ENCODE measurements around the gene EPHA6. TPM values are rescaled to one million over a fixed set of nuclear protein-coding genes. Genes with fewer than 3 reads are reported as not detected.
"Not testable (repeated sequence)": the region's sequence is repeated elsewhere in the genome, so short reads cannot be mapped to it uniquely, and the experiment has no call there.

The EPHA6 gene
- total and polyA plus RNA-seq, 9 donors = 2.0 to 20.9 (median 9.2) TPM

DNA sequence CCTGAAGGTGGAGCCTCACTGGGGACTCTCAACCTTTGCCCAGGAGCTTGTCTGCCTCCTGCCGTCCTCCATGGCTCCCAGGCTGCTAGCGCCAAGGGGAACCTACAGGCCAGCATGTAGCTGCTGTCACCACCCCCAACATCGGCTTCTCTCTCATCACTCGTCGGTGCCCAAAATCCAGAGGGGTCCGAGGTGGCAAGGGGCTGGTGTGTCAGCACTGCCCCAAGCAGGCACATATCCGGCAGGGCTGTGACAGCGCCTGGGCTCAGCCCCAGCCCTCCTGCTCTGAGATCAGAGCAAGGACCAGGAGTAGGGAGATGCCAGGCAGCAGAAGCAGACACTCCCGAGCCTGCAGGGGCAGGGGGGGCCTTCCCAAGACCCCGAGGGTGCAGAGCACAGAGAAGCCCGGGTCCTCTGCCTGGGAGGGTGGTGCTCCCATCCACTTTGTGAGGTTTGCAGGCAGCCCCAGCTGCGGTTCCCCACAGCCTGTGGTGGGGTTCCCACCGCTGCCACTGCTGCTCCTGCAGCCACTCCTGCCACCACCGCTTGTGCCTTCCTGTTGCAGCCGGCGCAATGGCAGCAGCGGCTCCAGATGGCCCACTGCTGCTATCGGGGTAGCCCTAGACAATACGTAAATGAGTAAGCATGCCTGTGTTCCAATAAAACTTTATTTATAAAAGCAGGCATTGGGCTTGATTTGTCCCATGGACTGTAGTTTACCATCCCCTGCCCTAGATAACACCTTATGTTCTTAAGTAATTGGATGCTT lies 451.0 kb downstream of the EPHA6 start:
- H3K4me3 ChIP-seq = no peak overlapping the region
- TF ChIP-seq POLR2A (IDR thresholded peaks at IDR 0.05) = no peak
- TF ChIP-seq, protein P1, sequence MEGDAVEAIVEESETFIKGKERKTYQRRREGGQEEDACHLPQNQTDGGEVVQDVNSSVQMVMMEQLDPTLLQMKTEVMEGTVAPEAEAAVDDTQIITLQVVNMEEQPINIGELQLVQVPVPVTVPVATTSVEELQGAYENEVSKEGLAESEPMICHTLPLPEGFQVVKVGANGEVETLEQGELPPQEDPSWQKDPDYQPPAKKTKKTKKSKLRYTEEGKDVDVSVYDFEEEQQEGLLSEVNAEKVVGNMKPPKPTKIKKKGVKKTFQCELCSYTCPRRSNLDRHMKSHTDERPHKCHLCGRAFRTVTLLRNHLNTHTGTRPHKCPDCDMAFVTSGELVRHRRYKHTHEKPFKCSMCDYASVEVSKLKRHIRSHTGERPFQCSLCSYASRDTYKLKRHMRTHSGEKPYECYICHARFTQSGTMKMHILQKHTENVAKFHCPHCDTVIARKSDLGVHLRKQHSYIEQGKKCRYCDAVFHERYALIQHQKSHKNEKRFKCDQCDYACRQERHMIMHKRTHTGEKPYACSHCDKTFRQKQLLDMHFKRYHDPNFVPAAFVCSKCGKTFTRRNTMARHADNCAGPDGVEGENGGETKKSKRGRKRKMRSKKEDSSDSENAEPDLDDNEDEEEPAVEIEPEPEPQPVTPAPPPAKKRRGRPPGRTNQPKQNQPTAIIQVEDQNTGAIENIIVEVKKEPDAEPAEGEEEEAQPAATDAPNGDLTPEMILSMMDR (IDR thresholded peaks at IDR 0.05) = no peak
- TF ChIP-seq EP300 (IDR thresholded peaks at IDR 0.05) = no peak
- intact Hi-C loops (cut with DNase I) = no loop called here
- no peak overlapping the region for H3K27ac ChIP-seq
- no peaks in the 10 kb centered on the region for H3K9me3 ChIP-seq
- H3K36me3 ChIP-seq = no peaks in the 10 kb centered on the region
- no peaks in the 10 kb centered on the region for H3K27me3 ChIP-seq
- DNase-seq = no peak
- WGBS, 3 donors = 93 to 95% (median 95%) methylated on average over 15 to 19 of the region's 19 CpGs
- no peaks in the 10 kb centered on the region for H3K4me1 ChIP-seq (ENCODE audit: insufficient read depth)

DNA sequence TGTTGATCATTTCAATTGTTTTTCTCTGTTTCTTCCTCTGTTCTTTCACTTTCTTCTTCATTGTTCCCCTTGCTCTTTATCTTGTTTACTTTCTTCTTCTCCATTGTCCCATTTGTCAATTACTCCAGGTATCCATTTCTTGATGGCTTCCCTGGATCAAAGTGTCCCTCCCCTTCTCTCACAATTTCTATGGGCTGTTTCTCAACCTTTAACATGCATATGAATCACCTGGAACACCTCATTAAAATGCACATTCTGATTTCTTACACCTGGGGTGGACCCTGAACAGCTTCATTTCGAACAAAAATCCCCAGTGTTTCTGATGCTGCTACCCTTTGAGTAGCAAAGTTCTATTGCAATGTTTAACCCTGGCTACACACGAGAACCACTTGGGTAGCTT lies 454.8 kb downstream of the EPHA6 start:
- no peak for DNase-seq
- Histone ChIP-seq H3K36me3 (no peaks in the 10 kb centered on the region), H3K27me3 (no peaks in the 10 kb centered on the region), H3K27ac (no peak overlapping the region), H3K4me1 (ENCODE audit: insufficient read depth) (no peaks in the 10 kb centered on the region), H3K4me3 (no peak overlapping the region), H3K9me3 (no peaks in the 10 kb centered on the region)
- 75 to 86% (median 80%) methylated on average over 2 of the region's 2 CpGs for WGBS, 3 donors
- TF ChIP-seq POLR2A (IDR thresholded peaks at IDR 0.05) (no peak), EP300 (IDR thresholded peaks at IDR 0.05) (no peak)
- TF ChIP-seq, protein P1 (IDR thresholded peaks at IDR 0.05) = no peak
- intact Hi-C loops (cut with DNase I) = no loop called here

DNA sequence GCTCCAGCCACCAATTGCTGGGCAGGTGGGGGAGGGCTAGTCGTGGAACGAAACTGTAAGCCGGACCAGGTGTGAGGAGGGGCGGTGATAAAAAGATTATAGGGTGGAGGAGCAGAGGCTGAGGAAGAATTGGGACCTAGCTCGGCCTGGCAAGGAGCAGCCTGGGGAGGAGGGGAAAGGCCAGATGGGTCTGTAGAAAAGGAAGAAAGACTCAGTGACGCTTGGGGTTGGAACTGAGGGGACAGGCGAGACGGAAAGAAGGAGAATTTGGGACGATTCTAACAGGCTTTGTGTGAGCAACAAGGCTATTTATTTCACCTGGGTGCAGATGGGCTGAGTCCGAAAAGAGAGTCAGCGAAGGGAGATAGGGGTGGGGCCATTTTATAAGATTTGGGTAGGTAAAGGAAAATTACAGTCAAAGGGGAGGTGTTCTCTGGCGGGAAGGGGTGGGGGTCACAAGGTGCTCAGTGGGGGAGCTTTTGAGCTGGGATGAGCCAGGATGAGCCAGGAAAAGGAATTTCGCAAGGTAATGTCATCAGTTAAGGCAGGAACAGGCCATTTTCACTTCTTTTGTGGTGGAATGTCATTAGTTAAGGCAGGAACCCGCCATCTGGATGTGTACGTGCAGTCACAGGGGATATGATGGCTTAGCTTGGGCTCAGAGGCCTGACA lies 462.6 kb downstream of the EPHA6 start:
- H3K9me3 ChIP-seq; DNase-seq; H3K4me3 ChIP-seq; H3K27ac ChIP-seq; H3K27me3 ChIP-seq; H3K36me3 ChIP-seq; H3K4me1 ChIP-seq (ENCODE audit: insufficient read depth); intact Hi-C loops (cut with DNase I): not testable (repeated sequence)
- WGBS, 3 donors = 85 to 90% (median 88%) methylated on average over 15 of the region's 15 CpGs

DNA sequence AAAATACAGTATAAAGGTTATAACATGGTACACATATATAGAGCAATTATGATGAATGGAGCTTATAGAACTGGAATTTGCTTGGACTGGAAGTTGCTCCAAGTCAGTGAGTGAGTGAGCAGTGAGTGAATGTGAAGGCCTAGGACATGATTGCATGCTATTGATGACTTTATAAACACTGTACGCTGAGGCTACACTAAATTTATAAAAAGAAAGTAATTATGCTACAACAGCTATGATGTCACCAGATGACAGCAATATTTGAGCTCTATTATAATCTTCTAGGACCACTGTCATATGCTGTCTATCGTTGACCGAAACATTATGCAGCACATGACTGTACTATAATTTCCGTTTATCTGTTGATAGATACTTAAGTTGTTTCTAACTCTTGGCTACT lies 463.3 kb downstream of the EPHA6 start:
- Histone ChIP-seq H3K4me3 (no peak overlapping the region), H3K4me1 (ENCODE audit: insufficient read depth) (no peaks in the 10 kb centered on the region), H3K36me3 (no peaks in the 10 kb centered on the region), H3K27me3 (no peaks in the 10 kb centered on the region), H3K9me3 (no peaks in the 10 kb centered on the region), H3K27ac (no peak overlapping the region)
- TF ChIP-seq EP300 (IDR thresholded peaks at IDR 0.05) = no peak
- no peak for TF ChIP-seq POLR2A (IDR thresholded peaks at IDR 0.05)
- TF ChIP-seq, protein P1 (IDR thresholded peaks at IDR 0.05) = no peak
- no peak for DNase-seq
- 88 to 95% (median 93%) methylated on average over 4 of the region's 4 CpGs for WGBS, 3 donors
- intact Hi-C loops (cut with DNase I) = no loop called here

DNA sequence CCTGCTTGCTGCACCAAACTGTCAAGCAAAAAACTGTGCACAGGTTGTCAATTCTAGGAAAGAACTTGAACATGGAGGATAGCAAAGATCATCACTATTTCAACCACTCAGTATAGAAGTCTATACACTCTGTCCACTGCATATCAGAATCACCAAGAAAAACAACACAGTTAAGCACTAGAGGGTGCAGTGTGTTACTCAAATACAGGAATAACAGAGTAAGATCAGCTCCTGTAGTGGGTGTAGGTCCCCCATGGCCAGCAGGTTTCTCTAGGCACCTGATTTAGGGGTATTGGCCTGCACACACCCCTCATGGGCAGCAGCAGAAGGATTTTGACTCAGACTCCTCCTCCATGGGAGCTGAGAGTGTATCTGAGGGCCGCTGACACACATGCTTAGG lies 464.1 kb downstream of the EPHA6 start:
- TF ChIP-seq, protein P1 (IDR thresholded peaks at IDR 0.05) = no peak
- TF ChIP-seq POLR2A (IDR thresholded peaks at IDR 0.05) (no peak), EP300 (IDR thresholded peaks at IDR 0.05) (no peak)
- WGBS, 3 donors = 76 to 90% (median 83%) methylated on average over 1 of the region's 1 CpG
- Histone ChIP-seq H3K4me3 (no peak overlapping the region), H3K4me1 (ENCODE audit: insufficient read depth) (no peaks in the 10 kb centered on the region), H3K27me3 (no peaks in the 10 kb centered on the region), H3K27ac (no peak overlapping the region), H3K9me3 (no peaks in the 10 kb centered on the region), H3K36me3 (no peaks in the 10 kb centered on the region)
- no peak for DNase-seq
- intact Hi-C loops (cut with DNase I) = no loop called here
